ENCODE measurements around the gene SLC6A17. TPM values are rescaled to one million over a fixed set of nuclear protein-coding genes. Genes with fewer than 3 reads are reported as not detected.

SLC6A17 gene
- total and polyA plus RNA-seq, 8 donors: 0.31 to 7.1 (median 1.4) TPM

DNA sequence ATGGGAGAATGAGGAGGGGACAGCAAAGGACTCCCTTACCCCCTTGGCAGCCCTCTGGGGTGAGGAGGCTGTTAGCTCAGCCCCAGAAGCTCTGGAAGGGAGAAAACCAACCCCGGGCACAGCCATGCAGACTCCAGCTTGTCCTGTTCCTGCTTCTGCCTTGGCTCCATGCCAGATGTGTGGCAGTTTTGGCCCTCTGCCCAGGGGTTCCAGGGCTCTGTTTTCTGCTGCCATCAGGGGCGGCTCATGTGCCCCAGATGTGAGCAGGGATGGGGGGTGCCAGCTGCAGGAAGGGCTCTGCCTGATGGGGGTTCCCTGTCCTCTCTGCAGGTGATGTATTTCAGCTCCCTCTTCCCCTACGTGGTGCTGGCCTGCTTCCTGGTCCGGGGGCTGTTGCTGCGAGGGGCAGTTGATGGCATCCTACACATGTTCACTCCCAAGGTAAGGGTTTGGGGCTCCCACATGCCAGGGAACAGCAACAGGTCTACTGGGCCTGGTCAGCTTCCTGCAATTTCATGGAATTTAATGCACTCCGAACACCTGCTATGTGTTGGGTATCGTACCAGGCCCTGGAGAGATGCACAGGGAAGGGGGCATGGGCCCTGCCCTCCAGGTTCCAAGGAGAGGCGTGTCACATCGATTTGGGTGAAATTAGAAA, 26.1 kb downstream of the SLC6A17 start:
- intact Hi-C loops (cut with DNase I): no loop called here
- ATAC-seq: peak in 2 of 4 donors; percentile 32 to 41
- H3K27me3 ChIP-seq: no peaks in the 10 kb centered on the region
- H3K27ac ChIP-seq: no peak overlapping the region
- no peaks in the 10 kb centered on the region for H3K36me3 ChIP-seq
- peak in 3 of 6 donors; percentile 56 to 71 (median 59) for DNase-seq
- H3K9me3 ChIP-seq: no peaks in the 10 kb centered on the region
- H3K4me3 ChIP-seq: no peak overlapping the region
- WGBS, 2 donors: 43 to 47% methylated on average over 9 of the region's 9 CpGs
- FAIRE-seq: no peak
- TF ChIP-seq, protein P1, sequence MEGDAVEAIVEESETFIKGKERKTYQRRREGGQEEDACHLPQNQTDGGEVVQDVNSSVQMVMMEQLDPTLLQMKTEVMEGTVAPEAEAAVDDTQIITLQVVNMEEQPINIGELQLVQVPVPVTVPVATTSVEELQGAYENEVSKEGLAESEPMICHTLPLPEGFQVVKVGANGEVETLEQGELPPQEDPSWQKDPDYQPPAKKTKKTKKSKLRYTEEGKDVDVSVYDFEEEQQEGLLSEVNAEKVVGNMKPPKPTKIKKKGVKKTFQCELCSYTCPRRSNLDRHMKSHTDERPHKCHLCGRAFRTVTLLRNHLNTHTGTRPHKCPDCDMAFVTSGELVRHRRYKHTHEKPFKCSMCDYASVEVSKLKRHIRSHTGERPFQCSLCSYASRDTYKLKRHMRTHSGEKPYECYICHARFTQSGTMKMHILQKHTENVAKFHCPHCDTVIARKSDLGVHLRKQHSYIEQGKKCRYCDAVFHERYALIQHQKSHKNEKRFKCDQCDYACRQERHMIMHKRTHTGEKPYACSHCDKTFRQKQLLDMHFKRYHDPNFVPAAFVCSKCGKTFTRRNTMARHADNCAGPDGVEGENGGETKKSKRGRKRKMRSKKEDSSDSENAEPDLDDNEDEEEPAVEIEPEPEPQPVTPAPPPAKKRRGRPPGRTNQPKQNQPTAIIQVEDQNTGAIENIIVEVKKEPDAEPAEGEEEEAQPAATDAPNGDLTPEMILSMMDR (IDR thresholded peaks at IDR 0.05): no peak
- H3K4me1 ChIP-seq: no peaks in the 10 kb centered on the region

DNA sequence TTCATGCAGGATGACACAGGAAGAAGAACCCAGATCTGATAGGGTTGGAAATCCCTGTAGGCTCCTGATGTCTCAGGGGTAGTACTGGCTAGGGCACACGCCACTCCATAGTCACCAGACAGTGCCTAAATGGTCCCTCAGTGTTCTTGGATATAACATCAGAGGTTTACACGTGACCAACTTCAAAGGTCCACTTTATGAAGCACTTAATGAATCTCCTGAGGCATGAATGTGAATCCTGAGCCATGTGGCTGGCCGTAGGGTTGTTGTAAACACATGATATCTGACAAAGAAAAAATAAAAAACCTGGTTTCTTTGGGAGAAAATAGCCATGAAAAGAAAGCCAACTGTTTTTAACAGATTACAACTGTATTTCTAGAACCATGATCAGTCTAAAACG, 27.5 kb downstream of the SLC6A17 start:
- no peaks in the 10 kb centered on the region for H3K27me3 ChIP-seq
- FAIRE-seq: no peak
- ATAC-seq: no peak
- H3K27ac ChIP-seq: no peak overlapping the region
- no peak for DNase-seq
- no peak overlapping the region for H3K4me3 ChIP-seq
- intact Hi-C loops (cut with DNase I): no loop called here
- H3K36me3 ChIP-seq: no peaks in the 10 kb centered on the region
- H3K9me3 ChIP-seq: no peaks in the 10 kb centered on the region
- no peaks in the 10 kb centered on the region for H3K4me1 ChIP-seq
- TF ChIP-seq, protein P1 (IDR thresholded peaks at IDR 0.05): no peak
- 50 to 65% methylated on average over 4 of the region's 4 CpGs for WGBS, 2 donors

DNA sequence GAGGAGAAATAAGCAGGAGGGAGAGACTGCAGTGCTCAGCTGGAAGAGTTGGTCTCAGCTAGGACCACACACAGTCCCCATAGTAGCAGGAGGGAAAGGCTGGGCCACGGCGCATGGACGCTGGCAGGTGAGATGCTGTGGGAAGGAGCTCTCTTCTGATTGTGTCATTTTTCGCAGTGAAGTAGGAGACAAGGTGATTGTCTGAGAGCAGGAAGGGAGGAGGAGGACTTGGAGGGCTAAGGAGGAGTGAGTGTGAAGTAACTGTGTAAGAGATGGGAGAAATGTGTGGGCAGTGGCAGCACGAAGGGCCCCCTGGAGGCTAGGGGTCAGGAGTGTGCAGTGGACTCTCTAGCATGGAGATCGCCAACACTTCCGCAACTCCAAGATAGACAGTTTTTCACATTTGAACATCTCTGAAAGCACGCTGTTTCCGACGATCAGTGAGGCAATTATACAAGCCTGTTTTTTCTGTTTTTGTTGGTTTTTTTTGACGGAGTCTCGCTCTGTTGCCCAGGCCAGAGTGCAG, 33.4 kb downstream of the SLC6A17 start:
- 74 to 75% methylated on average over 12 of the region's 12 CpGs for WGBS, 2 donors
- no peaks in the 10 kb centered on the region for H3K4me1 ChIP-seq
- no peaks in the 10 kb centered on the region for H3K9me3 ChIP-seq
- H3K27me3 ChIP-seq: no peaks in the 10 kb centered on the region
- TF ChIP-seq, protein P1 (IDR thresholded peaks at IDR 0.05): no peak
- intact Hi-C loops (cut with DNase I): no loop called here
- H3K27ac ChIP-seq: no peak overlapping the region
- DNase-seq: peak in 1 of 6 donors; percentile 11
- no peak overlapping the region for H3K4me3 ChIP-seq
- FAIRE-seq: no peak
- no peak for ATAC-seq
- H3K36me3 ChIP-seq: no peaks in the 10 kb centered on the region

DNA sequence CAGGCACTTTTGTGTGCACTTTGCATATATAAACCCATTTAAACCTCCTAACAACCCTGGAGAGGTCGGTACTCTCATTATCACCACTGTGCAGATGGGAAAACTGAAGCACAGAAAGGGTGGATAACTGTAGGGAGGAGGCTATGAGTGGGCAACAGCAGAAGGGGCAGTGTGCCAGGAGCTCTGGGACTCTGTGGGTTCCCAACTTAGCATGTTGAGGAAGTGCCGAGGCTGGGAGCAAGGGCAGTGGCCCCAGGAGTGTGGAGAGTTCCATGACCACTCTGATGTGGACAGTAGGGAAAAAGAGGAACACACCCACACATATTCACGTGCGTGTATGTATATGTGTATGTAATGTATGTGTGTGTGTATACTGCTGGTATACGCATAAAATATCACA, 34.2 kb downstream of the SLC6A17 start:
- Histone ChIP-seq H3K27ac (no peak overlapping the region), H3K4me1 (no peaks in the 10 kb centered on the region), H3K9me3 (no peaks in the 10 kb centered on the region), H3K27me3 (no peaks in the 10 kb centered on the region), H3K36me3 (no peaks in the 10 kb centered on the region), H3K4me3 (no peak overlapping the region)
- TF ChIP-seq, protein P1 (IDR thresholded peaks at IDR 0.05): no peak
- intact Hi-C loops (cut with DNase I): no loop called here
- DNase-seq (peak in 1 of 6 donors; percentile 32), ATAC-seq (no peak), FAIRE-seq (no peak)
- WGBS, 2 donors: 56 to 68% methylated on average over 5 of the region's 5 CpGs

DNA sequence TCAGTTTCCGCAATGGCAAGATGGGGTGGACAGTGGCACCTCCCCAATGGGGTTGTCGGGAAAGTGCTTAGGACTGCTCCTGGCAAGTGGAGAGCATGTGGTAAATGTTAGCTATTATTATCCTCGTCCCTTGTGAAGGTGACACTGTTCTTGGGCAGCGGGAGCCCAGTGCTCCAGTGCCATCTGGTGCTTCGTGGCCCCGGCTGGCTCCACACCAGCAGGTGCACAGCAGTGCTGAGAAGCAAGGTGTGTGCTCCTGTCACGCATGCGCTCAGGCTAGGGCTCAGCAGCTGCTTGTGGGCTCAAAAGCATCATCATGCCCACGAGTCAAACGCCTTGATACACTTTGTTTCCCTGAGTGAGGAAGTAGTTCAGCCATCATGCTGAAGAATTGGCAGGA, 34.9 kb downstream of the SLC6A17 start:
- Histone ChIP-seq H3K36me3 (no peaks in the 10 kb centered on the region), H3K4me3 (no peak overlapping the region), H3K9me3 (no peaks in the 10 kb centered on the region), H3K27me3 (no peaks in the 10 kb centered on the region), H3K27ac (no peak overlapping the region), H3K4me1 (no peaks in the 10 kb centered on the region)
- intact Hi-C loops (cut with DNase I): no loop called here
- TF ChIP-seq, protein P1 (IDR thresholded peaks at IDR 0.05): no peak
- no peak for FAIRE-seq
- peak in 1 of 6 donors; percentile 55 for DNase-seq
- WGBS, 2 donors: 45 to 57% methylated on average over 10 of the region's 10 CpGs
- peak in 2 of 4 donors; percentile 66 to 72 for ATAC-seq

All from pancreas (tissue), 10 donors.